H1 (cell line): ENCODE results near the gene HSCB. TPM values are rescaled to one million over a fixed set of nuclear protein-coding genes. Genes with fewer than 3 reads are reported as not detected.

Experiments
- CTCF ChIA-PET: fragments of 300-600 bp; sonication (Branson Sonifier 250); formaldehyde crosslinking; loops from one replicate; lab custom pipeline; 2021; ENCODE audit not compliant: partially characterized antibody; lab: Charles Lee
- POLR2A ChIA-PET: fragments of 300-600 bp; sonication (Branson Sonifier 250); formaldehyde crosslinking; loops from one replicate; lab custom pipeline; 2021; ENCODE audit warnings: inconsistent platforms; ENCODE audit not compliant: partially characterized antibody; lab: Charles Lee
- DNase-seq, 2 experiments: peaks; one replicate each; pipeline versions ENCODE4 v3.0.0 to v3.0.0-alpha.2; 2010 to 2022; ENCODE audit warnings: low spot score in 2 of 2, low read depth in 1 of 2, mixed read lengths in 1 of 2
- FAIRE-seq: peaks from 2 replicates; lab custom pipeline; 2011; peaks lifted over from hg19 to GRCh38; lab: Jason Lieb, UNC
- H2AFZ ChIP-seq: 2 replicates; pipeline ENCODE4 v1.8.1; 2012; ENCODE audit warnings: low read length, inconsistent platforms
- H2AK5ac ChIP-seq: 2 replicates; pipeline ENCODE4 v1.6.1; 2013; ENCODE audit warnings: low read depth, low read length
- H2BK120ac ChIP-seq: replicated peaks from 2 replicates; pipeline ENCODE3; 2013; ENCODE audit warnings: low read depth, low read length, inconsistent platforms
- H2BK12ac ChIP-seq: 2 replicates; pipeline ENCODE4 v1.6.1; 2013; ENCODE audit warnings: low read depth, low read length
- H2BK15ac ChIP-seq: 2 replicates; pipeline ENCODE4 v1.6.1; 2013; ENCODE audit warnings: low read length
- H2BK20ac ChIP-seq: 2 replicates; pipeline ENCODE4 v1.6.1; 2013; ENCODE audit warnings: low read length
- H2BK5ac ChIP-seq: 2 replicates; pipeline ENCODE4 v1.6.1; 2013; ENCODE audit warnings: low read depth, low read length
- H3K14ac ChIP-seq: 2 replicates; pipeline ENCODE4 v1.6.1; 2013; ENCODE audit warnings: inconsistent platforms; ENCODE audit not compliant: insufficient read length
- H3K18ac ChIP-seq: 2 replicates; pipeline ENCODE4 v1.6.1; 2013; ENCODE audit warnings: low read length; ENCODE audit errors: extremely low read depth
- H3K23ac ChIP-seq: 2 replicates; pipeline ENCODE4 v1.6.1; 2013; ENCODE audit warnings: inconsistent platforms; ENCODE audit not compliant: insufficient read length
- H3K23me2 ChIP-seq: 2 replicates; pipeline ENCODE4 v1.6.1; 2013; ENCODE audit warnings: low read depth, low read length
- H3K27ac ChIP-seq: 2 replicates; pipeline ENCODE4 v1.6.1; 2011; ENCODE audit warnings: low read depth, low read length, inconsistent platforms
- H3K27me3 ChIP-seq, 4 experiments: replicated peaks in 1 of 4; 1 replicate in 1 of 4; 2 replicates in 3 of 4; pipeline versions ENCODE4 v1.6.1 to v1.8.1; 2011 to 2013; ENCODE audit warnings: low read length in 3 of 4, mild to moderate bottlenecking in 3 of 4, inconsistent platforms in 2 of 4, mixed read lengths in 2 of 4, moderate library complexity in 1 of 4; ENCODE audit not compliant: control insufficient read depth in 3 of 4, insufficient read depth in 3 of 4; ENCODE audit errors: extremely low read depth in 1 of 4
- H3K36me3 ChIP-seq, 4 experiments: 2 replicates each; pipeline versions ENCODE4 v1.6.1 to v1.8.1; 2011 to 2013; ENCODE audit warnings: mild to moderate bottlenecking in 4 of 4, low read length in 3 of 4, moderate library complexity in 2 of 4, control low read depth in 1 of 4, inconsistent platforms in 1 of 4; ENCODE audit not compliant: insufficient read depth in 4 of 4, control insufficient read depth in 2 of 4
- H3K4ac ChIP-seq: replicated peaks from 2 replicates; pipeline ENCODE3; 2013; ENCODE audit warnings: low read length, low read depth, mixed read lengths, inconsistent platforms; ENCODE audit not compliant: insufficient read length
- H3K4me1 ChIP-seq, 4 experiments: replicated peaks in 1 of 4; 1 replicate in 1 of 4; 2 replicates in 3 of 4; pipeline versions ENCODE4 v1.6.1 to v1.8.1; 2011 to 2013; ENCODE audit warnings: low read length in 3 of 4, inconsistent platforms in 2 of 4, mixed read lengths in 1 of 4; ENCODE audit not compliant: insufficient read depth in 4 of 4, control insufficient read depth in 3 of 4
- H3K4me2 ChIP-seq, 2 experiments: 2 replicates each; pipeline versions ENCODE4 v1.6.1 to v1.8.1; 2011 to 2013; ENCODE audit warnings: low read depth in 2 of 2, low read length in 2 of 2, control low read depth in 1 of 2, inconsistent platforms in 1 of 2, mild to moderate bottlenecking in 1 of 2; ENCODE audit not compliant: insufficient read depth in 1 of 2
- H3K4me3 ChIP-seq, 4 experiments: fragments of 200-600, 300-600 bp in 1 of 4; sonication (generic), shearing (Covaris generic), sonication (Bioruptor Twin) in 1 of 4; 2 replicates each; pipeline versions ENCODE4 v1.5.1 to v1.8.1; 2011 to 2016; ENCODE audit warnings: low read length in 4 of 4, low read depth in 3 of 4, control low read depth in 2 of 4, inconsistent platforms in 2 of 4, mild to moderate bottlenecking in 2 of 4, mixed read lengths in 1 of 4, moderate library complexity in 1 of 4; ENCODE audit not compliant: insufficient read depth in 2 of 4; ENCODE audit errors: extremely low read depth in 1 of 4
- H3K56ac ChIP-seq: replicated peaks from 2 replicates; pipeline ENCODE3; 2013; ENCODE audit warnings: low read depth, mild to moderate bottlenecking, mixed read lengths, low read length, inconsistent platforms; ENCODE audit not compliant: insufficient read length
- H3K79me1 ChIP-seq: 2 replicates; pipeline ENCODE4 v1.6.1; 2013; ENCODE audit warnings: low read depth, low read length, control low read depth
- H3K79me2 ChIP-seq, 2 experiments: 2 replicates each; pipeline versions ENCODE4 v1.6.1 to v1.8.1; 2012 to 2013; ENCODE audit warnings: low read length in 2 of 2, mild to moderate bottlenecking in 2 of 2, inconsistent platforms in 1 of 2; ENCODE audit not compliant: insufficient read depth in 2 of 2, control insufficient read depth in 1 of 2
- H3K9ac ChIP-seq, 4 experiments: replicated peaks in 1 of 4; 1 replicate in 1 of 4; 2 replicates in 3 of 4; pipeline versions ENCODE4 v1.6.1 to v1.8.1; 2011 to 2013; ENCODE audit warnings: low read depth in 3 of 4, low read length in 3 of 4, control low read depth in 2 of 4, mild to moderate bottlenecking in 2 of 4, moderate library complexity in 2 of 4, inconsistent platforms in 1 of 4; ENCODE audit errors: extremely low read depth in 1 of 4
- H3K9me3 ChIP-seq, 2 experiments: 2 replicates each; pipeline versions ENCODE4 v1.6.1 to v1.8.1; 2012 to 2013; ENCODE audit warnings: mild to moderate bottlenecking in 2 of 2, moderate library complexity in 2 of 2, control low read depth in 1 of 2, inconsistent platforms in 1 of 2, low read depth in 1 of 2, low read length in 1 of 2, mixed read lengths in 1 of 2; ENCODE audit not compliant: insufficient read depth in 2 of 2
- H4K20me1 ChIP-seq, 2 experiments: replicated peaks in 1 of 2; 2 replicates each; pipeline versions ENCODE3 to v1.8.1; 2011 to 2013; ENCODE audit warnings: inconsistent platforms in 2 of 2, low read length in 2 of 2, mild to moderate bottlenecking in 1 of 2; ENCODE audit not compliant: insufficient read depth in 2 of 2, control insufficient read depth in 1 of 2
- H4K5ac ChIP-seq: 2 replicates; pipeline ENCODE4 v1.6.1; 2013; ENCODE audit warnings: low read length, low read depth, mixed read lengths, inconsistent platforms; ENCODE audit not compliant: insufficient read length
- H4K8ac ChIP-seq: 2 replicates; pipeline ENCODE4 v1.8.0; 2013; ENCODE audit warnings: mild to moderate bottlenecking, moderate library complexity, low read length, inconsistent platforms; ENCODE audit not compliant: insufficient read depth; ENCODE audit errors: extremely low read depth
- H4K91ac ChIP-seq: replicated peaks from 2 replicates; pipeline ENCODE3; 2013; ENCODE audit warnings: low read length, mixed read lengths, inconsistent platforms; ENCODE audit not compliant: insufficient read length
- CBX5 ChIP-seq: fragments of 300-800, 300-1000 bp; sonication (generic); IDR thresholded peaks from 2 replicates; pipeline ENCODE4 v1.7.1; 2016; ENCODE audit warnings: antibody characterized with exemption, low read length, low read depth
- CHD2 ChIP-seq: IDR thresholded peaks from 2 replicates; pipeline ENCODE4 v1.6.1; 2012; ENCODE audit warnings: low read length, improper control_type of control experiment
- MAFK ChIP-seq: IDR thresholded peaks from 2 replicates; pipeline ENCODE4 v1.6.1; 2012; ENCODE audit warnings: low read depth, mild to moderate bottlenecking, improper control_type of control experiment, low read length
- NRF1 ChIP-seq: IDR thresholded peaks from 2 replicates; pipeline ENCODE4 v1.6.1; 2011; ENCODE audit warnings: mild to moderate bottlenecking, low read depth, low read length, improper control_type of control experiment
- PHF8 ChIP-seq: fragments of 200-600 bp; sonication (generic); conservative IDR thresholded peaks from 2 replicates; pipeline ENCODE4 v1.7.1; 2012; ENCODE audit warnings: low read depth, mild to moderate bottlenecking, inconsistent platforms, low read length, moderate library complexity
- RNF2 ChIP-seq: fragments of 200-900, 300-1000 bp; sonication (generic); IDR thresholded peaks from 2 replicates; pipeline ENCODE4 v1.7.1; 2016; ENCODE audit warnings: borderline replicate concordance, low read depth, mild to moderate bottlenecking, antibody characterized with exemption, low read length; ENCODE audit not compliant: poor library complexity, severe bottlenecking; ENCODE audit errors: missing control alignments
- WGBS, 2 experiments: shearing (Covaris generic) in 1 of 2; methylation state at CpG; one replicate each; pipeline versions ENCODE4 v1.1.6 to v1.1.7; 2013 to 2015; ENCODE audit warnings: low lambda C conversion rate in 2 of 2, mixed read lengths in 2 of 2, inconsistent platforms in 1 of 2, low coverage in 1 of 2, missing lambda C conversion rate in 1 of 2; ENCODE audit not compliant: insufficient replicate concordance in 2 of 2, insufficient coverage in 1 of 2, insufficient read length in 1 of 2; ENCODE audit errors: extremely low coverage in 1 of 2, missing lambda C conversion rate in 1 of 2; 5-methylcytosine and 5-hydroxymethylcytosine counted together
- polyA plus RNA-seq, 7 experiments: library from polyadenylated mRNA; depleted of rRNA in 3 of 7; stranded (reverse) in 5 of 7; unstranded in 2 of 7; fragments of >200 nt in 5 of 7; fragments of 200-250 nt in 2 of 7; gene quantifications; 1 replicate in 5 of 7; 2 replicates in 1 of 7; 4 replicates in 1 of 7; pipeline versions ENCODE4 v1.2.1 to v1.2.3, GENCODE V29; 2011 to 2013; ENCODE audit warnings: missing spikeins in 2 of 7, mixed read lengths in 2 of 7
- total RNA-seq: library from RNA; stranded (reverse); fragmentation: NEBNext Ultra II Directional; extraction: Animal tissue kit (Norgen Biotek cat#: 25700); gene quantifications from 2 replicates; pipeline ENCODE4 v1.2.1, GENCODE V29; 2021

Gene HSCB
- total and polyA plus RNA-seq, 2 of the 8 experiments (the other 6 are each of a cell fraction or from before 2014, with no cell fraction given): 14.7 to 16.6 TPM

DNA sequence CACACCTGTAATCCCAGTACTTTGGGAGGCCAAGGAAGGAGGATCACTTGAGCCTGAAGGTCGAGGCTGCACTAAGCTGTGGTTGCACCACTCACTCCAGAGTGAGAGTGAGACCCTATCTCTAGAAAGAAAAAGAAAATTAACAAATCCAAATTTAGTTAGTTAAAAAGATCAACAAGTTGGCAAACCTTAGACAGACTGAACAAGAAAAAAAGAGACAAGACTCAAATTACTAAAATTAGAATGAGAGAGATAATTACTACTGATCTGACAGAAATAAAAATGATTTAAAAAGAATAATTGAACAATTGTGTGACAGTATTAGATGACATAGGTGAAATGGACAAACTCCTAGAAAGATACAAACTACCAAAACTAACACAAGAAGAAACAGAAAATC lies 13.8 kb upstream of the HSCB start:
- H3K18ac ChIP-seq: no peak overlapping the region
- WGBS, 2 experiments: 82% methylated on average over 1 of the region's 1 CpG; no CpG with 5 or more reads in 1 of the 2 experiments
- H4K5ac ChIP-seq: no peak overlapping the region
- no peak overlapping the region for H2BK15ac ChIP-seq
- no peak overlapping the region for H3K9ac ChIP-seq
- no peaks in the 10 kb centered on the region for H4K20me1 ChIP-seq
- H2BK12ac ChIP-seq: no peak overlapping the region
- H3K56ac ChIP-seq: no peak overlapping the region
- H2AK5ac ChIP-seq: no peak overlapping the region
- H3K79me2 ChIP-seq: peaks cover 0 to 13% of the 10 kb centered on the region in 2 experiments; a peak in 2 of 4 replicates
- TF ChIP-seq RNF2 (no peak), MAFK (no peak), PHF8 (no peak), NRF1 (no peak), CHD2 (no peak), CBX5 (no peak)
- TF ChIP-seq, all 59 proteins: peak for 0
- ChIA-PET CTCF (no interaction called here), POLR2A (no interaction called here)
- no peak for FAIRE-seq
- no peaks in the 10 kb centered on the region for H3K27me3 ChIP-seq
- H3K27ac ChIP-seq: no peak overlapping the region
- H3K4me3 ChIP-seq: no peak overlapping the region
- no peak overlapping the region for H2BK20ac ChIP-seq
- H3K9me3 ChIP-seq: no peaks in the 10 kb centered on the region
- no peak overlapping the region for H2BK5ac ChIP-seq
- H3K36me3 ChIP-seq: peaks cover under 1 to 27% (median 12%) of the 10 kb centered on the region in 4 experiments; a peak in 7 of 8 replicates
- no peaks in the 10 kb centered on the region; the same call in 1 of the 2 replicates for H3K79me1 ChIP-seq
- no peak for DNase-seq
- H3K23ac ChIP-seq: no peak overlapping the region
- H4K8ac ChIP-seq: no peak overlapping the region
- no peak overlapping the region for H3K4ac ChIP-seq
- no peak overlapping the region for H4K91ac ChIP-seq
- no peak overlapping the region for H2BK120ac ChIP-seq
- H3K4me1 ChIP-seq: no peaks in the 10 kb centered on the region
- no peak overlapping the region for H3K4me2 ChIP-seq
- no peaks in the 10 kb centered on the region for H3K23me2 ChIP-seq
- no peak overlapping the region for H3K14ac ChIP-seq
- H2AFZ ChIP-seq: no peak overlapping the region
